OCI-LY3 (cell line): ENCODE data around the gene WDHD1.

Experiments used
- CTCF ChIP-seq: fragments of 200-600, 300-600 bp; sonication (generic); IDR thresholded peaks from 2 replicates; pipeline ENCODE4 v1.5.1; 2014; ENCODE audit warnings: antibody characterized with exemption, low read length, low read depth
- EZH2phosphoT487 ChIP-seq: fragments of 200-600 bp; shearing (Covaris generic); IDR thresholded peaks from 2 replicates; pipeline ENCODE4 v1.6.1; 2018; ENCODE audit warnings: antibody characterized with exemption, mixed run types, low read depth

GRCh38 chr14:54894995-54895394 lies 131.9 kb downstream of the WDHD1 start:
- TF ChIP-seq CTCF (no peak), EZH2phosphoT487 (no peak)
